Heart left ventricle (tissue), 13 donors: ENCODE data around the gene IQCN.

Source experiments
- POLR2A ChIP-seq, 2 donors: fragments of 450-650 bp; IDR thresholded peaks; one replicate each; pipeline ENCODE4 v1.6.1; 2017; ENCODE audit warnings: antibody characterized with exemption in 2 of 2, mild to moderate bottlenecking in 2 of 2, moderate library complexity in 2 of 2
- TF ChIP-seq, protein P1 (sequence below), 12 donors: fragments of 200-600 bp; sonication (generic) in 4 of 12; IDR thresholded peaks; one replicate each; pipeline versions ENCODE4 v1.5.0 to v1.8.0; 2018 to 2022; ENCODE audit warnings: antibody characterized with exemption in 12 of 12, mild to moderate bottlenecking in 5 of 12
- donor health status: ischemic (EF 13 %, LVEDD 7.1; RV severe dilation, severe dysfunction).
- donor health status: DM: no; HTN: yes; CAD: no.
- donor health status: DM: no; HTN: no; CAD: no.
- donor health status: ischemic (EF 25% LVEDD 6.9; RV normal size, moderate dysfunction).
- donor health status: ischemic (EF 25% LVEDD 5.7; RV mildly dilated, moderate dysfunction).
- donor health status: ischemic (EF 35%, LVEDD 5.7; RV mildly dilated, moderate dysfunction).
- donor health status: nonischemic (EF 11% LVEDD 7.7; RV severe dilation, severe dysfunction).
- donor health status: DM: yes; HTN: yes; CAD: no.
- donor health status: PGD.
- donor health status: ischemic (EF 29% LVEDD 5.4; RV normal size, mild dysfunction).
- donor health status: nonischemic (EF 23%, LVEDD 6.1; RV moderate dilation, normal function).

DNA sequence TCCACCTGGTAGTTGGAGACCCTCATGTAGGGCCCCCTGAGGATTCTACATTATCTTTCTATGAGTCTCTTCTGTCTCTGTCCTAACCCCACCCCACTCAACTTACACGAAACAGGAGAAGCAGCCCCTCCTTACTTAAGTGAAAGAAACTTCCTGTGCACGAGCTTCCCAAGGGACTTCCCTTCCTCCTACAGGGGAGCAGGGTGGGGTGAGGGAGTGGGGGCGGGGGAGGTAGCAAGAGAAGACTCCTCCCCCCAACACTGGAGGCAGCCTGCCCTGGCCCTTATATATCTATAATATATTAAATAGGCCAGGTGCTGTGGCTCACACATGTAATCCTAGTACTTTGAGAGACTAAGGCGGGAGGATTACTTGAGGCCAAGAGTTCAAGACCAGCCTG lies 42.5 kb downstream of the IQCN start:
- TF ChIP-seq, protein P1, sequence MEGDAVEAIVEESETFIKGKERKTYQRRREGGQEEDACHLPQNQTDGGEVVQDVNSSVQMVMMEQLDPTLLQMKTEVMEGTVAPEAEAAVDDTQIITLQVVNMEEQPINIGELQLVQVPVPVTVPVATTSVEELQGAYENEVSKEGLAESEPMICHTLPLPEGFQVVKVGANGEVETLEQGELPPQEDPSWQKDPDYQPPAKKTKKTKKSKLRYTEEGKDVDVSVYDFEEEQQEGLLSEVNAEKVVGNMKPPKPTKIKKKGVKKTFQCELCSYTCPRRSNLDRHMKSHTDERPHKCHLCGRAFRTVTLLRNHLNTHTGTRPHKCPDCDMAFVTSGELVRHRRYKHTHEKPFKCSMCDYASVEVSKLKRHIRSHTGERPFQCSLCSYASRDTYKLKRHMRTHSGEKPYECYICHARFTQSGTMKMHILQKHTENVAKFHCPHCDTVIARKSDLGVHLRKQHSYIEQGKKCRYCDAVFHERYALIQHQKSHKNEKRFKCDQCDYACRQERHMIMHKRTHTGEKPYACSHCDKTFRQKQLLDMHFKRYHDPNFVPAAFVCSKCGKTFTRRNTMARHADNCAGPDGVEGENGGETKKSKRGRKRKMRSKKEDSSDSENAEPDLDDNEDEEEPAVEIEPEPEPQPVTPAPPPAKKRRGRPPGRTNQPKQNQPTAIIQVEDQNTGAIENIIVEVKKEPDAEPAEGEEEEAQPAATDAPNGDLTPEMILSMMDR (IDR thresholded peaks at IDR 0.05) = no peak
- TF ChIP-seq POLR2A (IDR thresholded peaks at IDR 0.05) = no peak
